Adrenal gland (tissue), 12 donors: ENCODE measurements around the gene TMEM37. TPM values are rescaled to one million over a fixed set of nuclear protein-coding genes. Genes with fewer than 3 reads are reported as not detected.

Experiments used
- DNase-seq, 7 donors: peaks; one replicate each; pipeline ENCODE4 v3.0.0-alpha.2; 2019 to 2020
- H3K27ac ChIP-seq, 5 donors: fragments of 200-600 bp; sonication (generic) in 4 of 5; 1 replicate in 3 of 5; 2 replicates in 2 of 5; pipeline versions ENCODE4 v1.5.1 to v1.8.0; 2016 to 2020; ENCODE audit warnings: mild to moderate bottlenecking in 1 of 5
- H3K27me3 ChIP-seq: fragments of 200-600 bp; 2 replicates; pipeline ENCODE4 v1.8.0; 2021
- H3K36me3 ChIP-seq, 2 donors: fragments of 200-600 bp; replicated peaks in 1 of 2; 1 replicate in 1 of 2; 2 replicates in 1 of 2; pipeline versions ENCODE4 v1.5.1 to v1.8.0; 2018 to 2022
- H3K4me1 ChIP-seq, 2 donors: fragments of 200-600 bp; replicated peaks in 1 of 2; 1 replicate in 1 of 2; 2 replicates in 1 of 2; pipeline versions ENCODE4 v1.5.1 to v1.8.0; 2018 to 2021
- H3K4me3 ChIP-seq, 4 donors: fragments of 200-600 bp; sonication (generic) in 3 of 4; one replicate each; pipeline ENCODE4 v1.5.1; 2016 to 2018
- H3K9me3 ChIP-seq, 3 donors: fragments of 200-600 bp; sonication (generic) in 1 of 3; replicated peaks in 1 of 3; 1 replicate in 2 of 3; 2 replicates in 1 of 3; pipeline versions ENCODE4 v1.5.1 to v1.8.0; 2016 to 2021
- POLR2A ChIP-seq, 2 donors: fragments of 450-650 bp; IDR thresholded peaks; one replicate each; pipeline ENCODE4 v1.6.1; 2017; ENCODE audit warnings: antibody characterized with exemption in 2 of 2, mild to moderate bottlenecking in 2 of 2, moderate library complexity in 1 of 2
- WGBS, 4 donors: extraction: QIAGEN DNeasy Blood & Tissue Kit in 2 of 4; methylation state at CpG; one replicate each; pipeline versions ENCODE4 v1.1.5 to v1.1.7; 2013 to 2017; 5-methylcytosine and 5-hydroxymethylcytosine counted together
- intact Hi-C, 2 donors: fragments of 100-400 bp; cut with DNase I; formaldehyde crosslinking; loops; one replicate each; pipeline versions ENCODE4 v1.14.1 to v1.15.0; 2022 to 2023
- polyA plus RNA-seq, 3 donors: library from polyadenylated mRNA; stranded (reverse); fragments of 200-250 nt in 2 of 3; fragments of 350-450 nt in 1 of 3; fragmentation: Illumina TruSeq in 1 of 3; extraction: RNeasy Lipid Tissue Mini Kit (QIAGEN cat#74804) in 1 of 3; gene quantifications; one replicate each; pipeline ENCODE4 v1.2.3, GENCODE V29; 2013 to 2014
- total RNA-seq, 9 donors: library from RNA; depleted of rRNA in 4 of 9; stranded (reverse); fragments of >200 nt in 4 of 9; fragments of 120-200 nt in 1 of 9; fragmentation: NEBNext Ultra II Directional in 1 of 9; extraction: Animal tissue kit (Norgen Biotek cat#: 25700) in 1 of 9; gene quantifications; one replicate each; pipeline versions ENCODE4 v1.1.0 to v1.2.4, GENCODE V29; 2013 to 2023
- TF ChIP-seq, protein P1 (sequence below), 6 experiments: fragments of 450-650 bp in 4 of 6; fragments of 200-600 bp in 2 of 6; sonication (generic) in 1 of 6; IDR thresholded peaks; 1 replicate in 5 of 6; 2 replicates in 1 of 6; pipeline versions ENCODE4 v1.5.1 to v1.8.0; 2016 to 2021; ENCODE audit warnings: antibody characterized with exemption in 6 of 6, mild to moderate bottlenecking in 2 of 6, moderate library complexity in 1 of 6
- donor health status: healthy with polysubstance abuse.
- donor health status: Bipolar disorder and iron deficiency.
- donor health status: DM: yes; HTN: yes; CAD: no.
- donor health status: DM: no; HTN: no; CAD: no.
- donor health status: DM: no; HTN: no; CAD: no.
- donor health status: DM: yes; HTN: yes; CAD: no.

The TMEM37 gene
- total and polyA plus RNA-seq, 12 donors = 5.5 to 31.8 (median 14.7) TPM

DNA sequence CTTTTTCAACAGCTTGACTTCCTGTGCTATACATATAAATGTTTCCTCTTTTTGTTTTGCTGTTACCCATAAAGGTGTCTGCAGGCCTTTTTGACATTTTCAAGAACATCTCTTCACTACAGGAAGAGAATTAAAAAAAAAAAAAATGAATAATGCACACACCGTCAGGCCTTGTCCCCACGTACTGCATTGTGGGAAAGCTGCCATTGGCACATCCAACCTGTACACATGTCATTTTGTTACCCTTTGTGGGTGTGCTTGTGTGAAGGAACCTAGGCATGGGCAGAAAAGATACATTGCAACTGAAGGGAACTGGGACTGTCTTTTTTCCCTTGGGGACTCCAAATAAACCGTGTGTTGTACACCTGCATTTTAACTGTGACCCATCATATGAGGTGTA, 16.8 kb upstream of the TMEM37 start:
- Histone ChIP-seq H3K27me3 (no peaks in the 10 kb centered on the region), H3K27ac (no peak overlapping the region), H3K4me1 (peaks cover 0 to 8% of the 10 kb centered on the region in 2 donors), H3K4me3 (no peak overlapping the region), H3K36me3 (no peaks in the 10 kb centered on the region), H3K9me3 (no peaks in the 10 kb centered on the region)
- no peak for DNase-seq
- intact Hi-C loops = no loop called here
- no peak for TF ChIP-seq POLR2A (IDR thresholded peaks at IDR 0.05)
- TF ChIP-seq, protein P1, sequence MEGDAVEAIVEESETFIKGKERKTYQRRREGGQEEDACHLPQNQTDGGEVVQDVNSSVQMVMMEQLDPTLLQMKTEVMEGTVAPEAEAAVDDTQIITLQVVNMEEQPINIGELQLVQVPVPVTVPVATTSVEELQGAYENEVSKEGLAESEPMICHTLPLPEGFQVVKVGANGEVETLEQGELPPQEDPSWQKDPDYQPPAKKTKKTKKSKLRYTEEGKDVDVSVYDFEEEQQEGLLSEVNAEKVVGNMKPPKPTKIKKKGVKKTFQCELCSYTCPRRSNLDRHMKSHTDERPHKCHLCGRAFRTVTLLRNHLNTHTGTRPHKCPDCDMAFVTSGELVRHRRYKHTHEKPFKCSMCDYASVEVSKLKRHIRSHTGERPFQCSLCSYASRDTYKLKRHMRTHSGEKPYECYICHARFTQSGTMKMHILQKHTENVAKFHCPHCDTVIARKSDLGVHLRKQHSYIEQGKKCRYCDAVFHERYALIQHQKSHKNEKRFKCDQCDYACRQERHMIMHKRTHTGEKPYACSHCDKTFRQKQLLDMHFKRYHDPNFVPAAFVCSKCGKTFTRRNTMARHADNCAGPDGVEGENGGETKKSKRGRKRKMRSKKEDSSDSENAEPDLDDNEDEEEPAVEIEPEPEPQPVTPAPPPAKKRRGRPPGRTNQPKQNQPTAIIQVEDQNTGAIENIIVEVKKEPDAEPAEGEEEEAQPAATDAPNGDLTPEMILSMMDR (IDR thresholded peaks at IDR 0.05) = no peak
- WGBS, 4 donors = 80 to 85% (median 83%) methylated on average over 3 of the region's 3 CpGs

DNA sequence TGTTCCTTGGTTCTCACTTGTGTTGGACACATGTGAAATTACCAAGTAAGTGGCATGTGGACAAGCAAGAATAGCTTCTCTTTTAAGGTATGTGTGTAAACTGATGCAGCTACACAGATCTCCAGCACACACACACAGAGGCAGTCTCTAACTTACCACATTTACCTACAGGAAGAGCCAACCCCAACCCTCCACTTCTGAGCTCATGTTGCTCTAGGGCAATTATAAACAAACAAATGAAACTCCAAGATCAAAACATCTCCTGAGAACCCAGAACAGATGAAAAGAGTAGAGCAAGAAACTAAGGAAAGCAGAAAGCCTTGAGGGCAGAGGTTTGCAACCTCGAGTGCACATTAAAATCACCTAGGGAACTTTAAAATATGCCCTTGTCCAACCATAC, 16.0 kb upstream of the TMEM37 start:
- Histone ChIP-seq H3K4me1 (peaks cover 0 to 8% of the 10 kb centered on the region in 2 donors), H3K27ac (no peak overlapping the region), H3K4me3 (no peak overlapping the region), H3K36me3 (no peaks in the 10 kb centered on the region), H3K27me3 (no peaks in the 10 kb centered on the region), H3K9me3 (no peaks in the 10 kb centered on the region)
- WGBS, 4 donors = 82 to 94% (median 85%) methylated on average over 1 of the region's 1 CpG
- intact Hi-C loops = no loop called here
- no peak for DNase-seq
- no peak for TF ChIP-seq POLR2A (IDR thresholded peaks at IDR 0.05)
- TF ChIP-seq, protein P1 (IDR thresholded peaks at IDR 0.05) = no peak

DNA sequence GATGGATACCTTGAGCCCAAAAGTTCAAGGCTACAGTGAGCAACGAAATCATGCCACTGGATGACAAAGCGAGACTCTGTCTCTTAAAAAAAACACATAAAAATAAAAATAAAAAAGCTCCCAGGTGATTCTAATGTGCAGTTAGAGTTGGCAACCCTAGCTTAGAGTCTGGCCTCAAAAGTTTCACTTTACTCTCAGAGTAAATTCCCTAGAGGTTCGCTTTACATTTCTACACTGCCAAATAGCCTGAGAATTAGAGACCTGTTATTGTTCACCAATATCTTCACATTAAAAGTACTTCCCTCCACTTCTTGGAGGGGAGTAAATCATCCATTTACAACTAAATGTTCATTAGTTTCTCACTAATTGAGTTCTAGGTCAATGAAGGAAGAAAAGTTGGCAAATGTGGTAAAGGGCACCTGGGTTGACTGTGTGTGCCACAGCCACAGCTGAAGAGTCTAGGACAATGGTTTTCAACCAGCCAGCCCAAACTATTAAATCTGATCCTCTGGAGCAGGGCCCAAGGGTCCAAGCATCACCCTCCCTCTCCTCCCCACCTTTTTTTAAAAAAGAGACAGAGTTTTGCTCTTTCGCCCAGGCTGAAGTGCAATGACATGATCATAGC, 15.2 kb upstream of the TMEM37 start:
- DNase-seq = no peak
- Histone ChIP-seq H3K27ac (no peak overlapping the region), H3K4me1 (peaks cover 0 to 8% of the 10 kb centered on the region in 2 donors), H3K9me3 (no peaks in the 10 kb centered on the region), H3K27me3 (no peaks in the 10 kb centered on the region), H3K36me3 (no peaks in the 10 kb centered on the region), H3K4me3 (no peak overlapping the region)
- intact Hi-C loops = no loop called here
- 63 to 69% (median 65%) methylated on average over 4 of the region's 4 CpGs for WGBS, 4 donors
- TF ChIP-seq, protein P1 (IDR thresholded peaks at IDR 0.05) = no peak
- no peak for TF ChIP-seq POLR2A (IDR thresholded peaks at IDR 0.05)

DNA sequence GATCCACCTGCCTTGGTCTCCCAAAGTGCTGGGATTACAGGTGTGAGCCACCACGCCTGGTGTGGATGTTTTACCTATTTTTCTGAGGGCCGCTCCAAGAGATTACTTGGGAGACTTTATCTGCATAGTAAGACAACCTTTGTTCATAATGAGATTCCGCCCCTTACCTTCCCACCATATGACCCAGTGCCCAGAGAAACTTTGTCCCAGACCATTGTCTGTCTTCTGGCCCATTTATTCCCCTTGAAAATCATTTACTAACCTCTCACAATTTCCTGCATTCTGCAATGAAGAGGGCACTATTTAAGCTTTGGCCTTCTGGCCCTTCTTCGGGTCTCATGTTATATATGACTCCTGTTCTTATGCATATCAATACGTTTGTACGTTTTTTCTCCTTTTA, 13.7 kb upstream of the TMEM37 start:
- WGBS, 4 donors = 91 to 94% (median 93%) methylated on average over 6 of the region's 6 CpGs
- no peak for TF ChIP-seq POLR2A (IDR thresholded peaks at IDR 0.05)
- TF ChIP-seq, protein P1 (IDR thresholded peaks at IDR 0.05) = no peak
- peaks cover 0 to 8% of the 10 kb centered on the region in 2 donors for H3K4me1 ChIP-seq
- intact Hi-C loops = no loop called here
- no peaks in the 10 kb centered on the region for H3K9me3 ChIP-seq
- H3K27me3 ChIP-seq = no peaks in the 10 kb centered on the region
- no peak for DNase-seq
- no peak overlapping the region for H3K27ac ChIP-seq
- H3K4me3 ChIP-seq = no peak overlapping the region
- H3K36me3 ChIP-seq = no peaks in the 10 kb centered on the region
